OCI-LY7 (cell line): ENCODE results near the gene MTCL1.

Experiments used
- CTCF ChIP-seq: fragments of 200-600 bp; sonication (generic); conservative IDR thresholded peaks from 2 replicates; pipeline ENCODE4 v1.5.1; 2014; ENCODE audit warnings: mild to moderate bottlenecking, antibody characterized with exemption, low read length, moderate library complexity, mixed read lengths
- EZH2phosphoT487 ChIP-seq: fragments of 200-600 bp; sonication (generic); IDR thresholded peaks from 2 replicates; pipeline ENCODE4 v1.6.1; 2018; ENCODE audit warnings: low read depth, borderline replicate concordance, mild to moderate bottlenecking, mixed run types, antibody characterized with exemption, low read length, moderate library complexity, mixed read lengths

DNA sequence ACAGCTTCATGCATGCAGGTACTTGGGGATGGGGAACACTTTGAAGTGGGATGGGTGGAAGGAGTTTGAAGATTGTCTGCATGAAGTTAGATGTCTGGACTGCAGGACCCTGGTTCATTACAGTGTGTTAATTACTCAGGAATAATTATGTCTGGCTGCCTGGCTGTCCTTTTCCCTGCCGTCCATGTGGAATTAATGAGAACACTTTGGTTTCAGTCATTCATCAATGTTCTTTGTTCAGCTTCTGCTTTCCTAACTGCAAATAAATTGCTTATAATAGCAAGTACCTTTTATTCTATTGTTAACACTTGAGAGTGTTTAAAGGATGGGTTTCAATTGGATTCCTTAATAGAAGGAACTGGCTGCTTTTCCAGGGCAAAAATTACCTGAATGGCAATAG is 35.8 kb downstream of the MTCL1 start:
- no peak for TF ChIP-seq CTCF
- TF ChIP-seq EZH2phosphoT487 = no peak
